SK-N-MC (cell line): Measurements from ENCODE around the gene RAVER1.

Source experiments
- EZH2 ChIP-seq: fragments of 200-600 bp; sonication (generic); IDR thresholded peaks from one replicate; pipeline ENCODE4 v1.6.1; 2017; ENCODE audit warnings: antibody characterized with exemption
- FOXP2 ChIP-seq: optimal IDR thresholded peaks from 2 replicates; pipeline ENCODE3; 2011; ENCODE audit warnings: mild to moderate bottlenecking, moderate library complexity; ENCODE audit not compliant: insufficient read depth; ENCODE audit errors: extremely low read length, control extremely low read depth
- POLR2AphosphoS5 ChIP-seq: IDR thresholded peaks from 2 replicates; pipeline ENCODE4 v1.6.1; 2012; ENCODE audit warnings: mild to moderate bottlenecking, low read depth, low read length, borderline replicate concordance

- TF ChIP-seq EZH2 (no peak), POLR2AphosphoS5 (no peak), FOXP2 (no peak)
Observed at GRCh38 chr19:10291554-10292205, 41.6 kb downstream of the RAVER1 start.
